ENCODE results near the gene LBX1. TPM values are rescaled to one million over a fixed set of nuclear protein-coding genes. Genes with fewer than 3 reads are reported as not detected.

Gene LBX1
- polyA plus RNA-seq, 1 donor from 2014 or later: not detected

GRCh38 chr10:101217044-101217425 lies 12.2 kb downstream of the LBX1 start:
- H3K27ac ChIP-seq (ENCODE audit: low read length): no peak overlapping the region
- H3K79me2 ChIP-seq (replicated peaks; ENCODE audit: insufficient read depth, low read length): no peaks in the 10 kb centered on the region
- no peak overlapping the region for H3K9ac ChIP-seq (ENCODE audit: low read length)
- no peak overlapping the region for H2AFZ ChIP-seq (ENCODE audit: low read depth, low read length)
- no peaks in the 10 kb centered on the region for H3F3A ChIP-seq (ENCODE audit: insufficient read depth, low read length, poor library complexity, severe bottlenecking)
- peak overlapping the region; percentile 43 for H3K4me3 ChIP-seq (ENCODE audit: low read length)
- peaks cover 100% of the 10 kb centered on the region for H3K27me3 ChIP-seq (ENCODE audit: insufficient read depth, low read depth, low read length)
- no peaks in the 10 kb centered on the region for H3K36me3 ChIP-seq (ENCODE audit: insufficient read depth, low read length)
- no peaks in the 10 kb centered on the region for H3K9me2 ChIP-seq (ENCODE audit: insufficient read depth, low read length)
- no peak overlapping the region for H3K4me2 ChIP-seq (ENCODE audit: low read length)
- H4K20me1 ChIP-seq (ENCODE audit: insufficient read depth): no peaks in the 10 kb centered on the region
- H3K9me3 ChIP-seq (ENCODE audit: low read length): no peaks in the 10 kb centered on the region
- TF ChIP-seq POLR2AphosphoS5 (IDR thresholded peaks at IDR 0.05) (no peak), TAF1 (IDR thresholded peaks at IDR 0.05; ENCODE audit: low read depth) (no peak), EP300 (conservative IDR thresholded peaks at IDR 0.05; ENCODE audit: poor library complexity, severe bottlenecking) (no peak), REST (IDR thresholded peaks at IDR 0.05; ENCODE audit: borderline replicate concordance) (no peak), CTCF (IDR thresholded peaks at IDR 0.05; ENCODE audit: poor library complexity, severe bottlenecking) (no peak), SMC3 (conservative IDR thresholded peaks at IDR 0.05; ENCODE audit: poor library complexity) (no peak), EZH2 (IDR thresholded peaks at IDR 0.05; ENCODE audit: borderline replicate concordance, insufficient read depth, low read length, poor library complexity, severe bottlenecking) (no peak), MXI1 (conservative IDR thresholded peaks at IDR 0.05; ENCODE audit: poor library complexity, severe bottlenecking) (no peak), RAD21 (conservative IDR thresholded peaks at IDR 0.05) (no peak)

GRCh38 chr10:101216207-101217043 lies 12.8 kb downstream of the LBX1 start:
- Histone ChIP-seq H3K4me2 (ENCODE audit: low read length) (no peak overlapping the region), H3K9ac (ENCODE audit: low read length) (no peak overlapping the region), H3K27ac (ENCODE audit: low read length) (no peak overlapping the region), H3F3A (ENCODE audit: insufficient read depth, low read length, poor library complexity, severe bottlenecking) (no peaks in the 10 kb centered on the region), H3K79me2 (replicated peaks; ENCODE audit: insufficient read depth, low read length) (no peaks in the 10 kb centered on the region), H4K20me1 (ENCODE audit: insufficient read depth) (no peaks in the 10 kb centered on the region), H3K36me3 (ENCODE audit: insufficient read depth, low read length) (no peaks in the 10 kb centered on the region), H2AFZ (ENCODE audit: low read depth, low read length) (no peak overlapping the region), H3K4me3 (ENCODE audit: low read length) (no peak overlapping the region), H3K9me2 (ENCODE audit: insufficient read depth, low read length) (no peaks in the 10 kb centered on the region), H3K27me3 (ENCODE audit: insufficient read depth, low read depth, low read length) (peaks cover 100% of the 10 kb centered on the region), H3K9me3 (ENCODE audit: low read length) (no peaks in the 10 kb centered on the region)
- TF ChIP-seq CTCF (IDR thresholded peaks at IDR 0.05; ENCODE audit: poor library complexity, severe bottlenecking) (no peak), REST (IDR thresholded peaks at IDR 0.05; ENCODE audit: borderline replicate concordance) (no peak), RAD21 (conservative IDR thresholded peaks at IDR 0.05) (no peak), SMC3 (conservative IDR thresholded peaks at IDR 0.05; ENCODE audit: poor library complexity) (no peak), POLR2AphosphoS5 (IDR thresholded peaks at IDR 0.05) (peak; percentile 2), TAF1 (IDR thresholded peaks at IDR 0.05; ENCODE audit: low read depth) (no peak)
